Activated B cell treated with CpG ODN at 0.5 μM for 24 hours (primary cell): Measurements from ENCODE around the gene SPATA17. TPM values are rescaled to one million over a fixed set of nuclear protein-coding genes. Genes with fewer than 3 reads are reported as not detected.
"Not testable (repeated sequence)": the region's sequence is repeated elsewhere in the genome, so short reads cannot be mapped to it uniquely, and the experiment has no call there.

Experiments
- ATAC-seq: fragments of 200-7000 bp; cut with Tn5 transposase; one replicate; pipeline ENCODE4 v1.10.0; 2021; ENCODE audit warnings: low read depth, mild to moderate bottlenecking, moderate library complexity
- CTCF ChIA-PET: fragments of 350-600 bp; sonication (Branson Sonifier 250); formaldehyde crosslinking; loops from one replicate; lab custom pipeline; 2021; ENCODE audit warnings: antibody characterized with exemption; lab: Charles Lee
- POLR2A ChIA-PET: fragments of 350-600 bp; sonication (Branson Sonifier 250); formaldehyde crosslinking; loops from one replicate; lab custom pipeline; 2021; ENCODE audit warnings: antibody characterized with exemption; lab: Charles Lee
- DNase-seq: peaks from one replicate; pipeline ENCODE4 v3.0.0; 2022
- H3K27ac Mint-ChIP-seq: one replicate; pipeline ENCODE4 v1.8.0; 2020; ENCODE audit warnings: mixed read lengths
- H3K27me3 Mint-ChIP-seq: one replicate; pipeline ENCODE4 v1.8.0; 2021; ENCODE audit warnings: mixed read lengths
- H3K36me3 Mint-ChIP-seq: one replicate; pipeline ENCODE4 v1.8.0; 2021; ENCODE audit warnings: low read depth, mixed read lengths
- H3K4me1 Mint-ChIP-seq: one replicate; pipeline ENCODE4 v1.8.0; 2021; ENCODE audit warnings: mixed read lengths
- H3K4me3 Mint-ChIP-seq: one replicate; pipeline ENCODE4 v1.8.0; 2020; ENCODE audit warnings: mild to moderate bottlenecking, mixed read lengths
- H3K9me3 Mint-ChIP-seq: one replicate; pipeline ENCODE4 v1.8.0; 2020; ENCODE audit warnings: mixed read lengths
- CTCF ChIP-seq: fragments of 200-600 bp; IDR thresholded peaks from one replicate; pipeline ENCODE4 v1.8.0; 2022; ENCODE audit warnings: antibody characterized with exemption, mild to moderate bottlenecking
- intact Hi-C: fragments of 100-400 bp; cut with micrococcal nuclease; formaldehyde crosslinking; loops from one replicate; pipeline ENCODE4 v1.15.1; 2024
- total RNA-seq: library from RNA; stranded (reverse); gene quantifications from 2 replicates; pipeline ENCODE4 v1.2.3, GENCODE V29; 2022

Gene SPATA17
- total RNA-seq = not detected in 2 replicates

GRCh38 chr1:217630711-217631591 lies at the start of gene SPATA17, which contains the start of gene GPATCH2:
SPATA17 (plus strand) TSS chr1:217631344; CDS start chr1:217631379, 35 bp downstream.
GPATCH2 (minus strand) TSS chr1:217631090; CDS start chr1:217630971, 119 bp downstream.
- peaks cover 15% of the 10 kb centered on the region for H3K27me3 Mint-ChIP-seq
- no peak for TF ChIP-seq CTCF
- CTCF ChIA-PET = interaction anchor here (0.6 to 1.5 kb wide), 2 partner anchors 11 to 17 kb away, joined by 3 to 4 read pairs; no protein-coding TSS in a partner anchor
- ATAC-seq (peak; percentile 89), DNase-seq (peak; percentile 59)
- POLR2A ChIA-PET = interaction anchor here (0.7 to 2.1 kb wide), 4 partner anchors 10 to 1558 kb away, joined by 3 to 13 read pairs (median 6); partner anchors contain the start of gene RRP15
- no peaks in the 10 kb centered on the region for H3K9me3 Mint-ChIP-seq
- H3K4me1 Mint-ChIP-seq = peaks cover 28% of the 10 kb centered on the region
- peaks cover 6% of the 10 kb centered on the region for H3K36me3 Mint-ChIP-seq
- intact Hi-C loops = loop anchor here (1.0 to 5.0 kb wide), 3 partner anchors 654 to 1541 kb away; partner anchors contain the start of genes LYPLAL1, RRP15 and TGFB2
- H3K27ac Mint-ChIP-seq = peak within 1 kb of the TSS; percentile 100
- peak within 1 kb of the TSS; percentile 97 for H3K4me3 Mint-ChIP-seq

GRCh38 chr1:217584286-217584811 lies 46.8 kb upstream of the SPATA17 start:
- H3K4me3 Mint-ChIP-seq, H3K27me3 Mint-ChIP-seq, H3K4me1 Mint-ChIP-seq, CTCF ChIA-PET, ATAC-seq, H3K36me3 Mint-ChIP-seq, DNase-seq, intact Hi-C loops, H3K27ac Mint-ChIP-seq, H3K9me3 Mint-ChIP-seq: not testable (repeated sequence)
- POLR2A ChIA-PET = interaction anchor here (0.6 kb wide), 1 partner anchor 34 kb away, joined by 6 read pairs; no protein-coding TSS in a partner anchor

- intact Hi-C loops = no loop called here
- ATAC-seq = no peak
Measured at GRCh38 chr1:217585577-217585976, 45.6 kb upstream of the SPATA17 start.

GRCh38 chr1:217586586-217586985 lies 44.6 kb upstream of the SPATA17 start:
- intact Hi-C loops = no loop called here
- TF ChIP-seq CTCF = no peak
- Mint-ChIP-seq H3K9me3 (no peaks in the 10 kb centered on the region), H3K27ac (no peak overlapping the region), H3K27me3 (no peaks in the 10 kb centered on the region), H3K4me3 (no peak overlapping the region), H3K4me1 (no peaks in the 10 kb centered on the region), H3K36me3 (peaks cover 7% of the 10 kb centered on the region)
- ATAC-seq (no peak), DNase-seq (no peak)
- ChIA-PET POLR2A (no interaction called here), CTCF (no interaction called here)

More at GRCh38 chr1:217585577-217585976, 45.6 kb upstream of the SPATA17 start:
- no peaks in the 10 kb centered on the region for H3K9me3 Mint-ChIP-seq
- no peaks in the 10 kb centered on the region for H3K4me1 Mint-ChIP-seq
- no peaks in the 10 kb centered on the region for H3K27me3 Mint-ChIP-seq
- ChIA-PET POLR2A (no interaction called here), CTCF (no interaction called here)
- no peak for DNase-seq
- peaks cover 9% of the 10 kb centered on the region for H3K36me3 Mint-ChIP-seq
- H3K4me3 Mint-ChIP-seq = no peak overlapping the region
- TF ChIP-seq CTCF = no peak
- H3K27ac Mint-ChIP-seq = no peak overlapping the region

- H3K27me3 Mint-ChIP-seq = no peaks in the 10 kb centered on the region
- ChIA-PET CTCF (no interaction called here), POLR2A (no interaction called here)
- no peak overlapping the region for H3K27ac Mint-ChIP-seq
- H3K4me1 Mint-ChIP-seq = no peaks in the 10 kb centered on the region
- H3K36me3 Mint-ChIP-seq = peaks cover 3% of the 10 kb centered on the region
- no peak for DNase-seq
- H3K4me3 Mint-ChIP-seq = no peak overlapping the region
- intact Hi-C loops = no loop called here
- ATAC-seq = no peak
- no peaks in the 10 kb centered on the region for H3K9me3 Mint-ChIP-seq
- TF ChIP-seq CTCF = no peak
Measured at GRCh38 chr1:217590598-217590997, 40.5 kb upstream of the SPATA17 start.
